GM12892 (cell line): Measurements from ENCODE around the gene NEDD8.

Experiments used
- POLR2A ChIP-seq: IDR thresholded peaks from 2 replicates; pipeline ENCODE4 v1.6.1; 2011; ENCODE audit warnings: low read depth, low read length, control low read depth
- TAF1 ChIP-seq: IDR thresholded peaks from 2 replicates; pipeline ENCODE4 v1.6.1; 2011; ENCODE audit warnings: low read depth, mild to moderate bottlenecking, control low read depth, low read length, borderline replicate concordance

- TF ChIP-seq POLR2A (no peak), TAF1 (no peak)
Observed at GRCh38 chr14:24238123-24238522, 6.0 kb upstream of the NEDD8 start.
